ENCODE measurements around the gene SLC17A4. TPM values are rescaled to one million over a fixed set of nuclear protein-coding genes. Genes with fewer than 3 reads are reported as not detected.

The SLC17A4 gene
- total RNA-seq, 2 donors from 2014 or later: not detected

DNA sequence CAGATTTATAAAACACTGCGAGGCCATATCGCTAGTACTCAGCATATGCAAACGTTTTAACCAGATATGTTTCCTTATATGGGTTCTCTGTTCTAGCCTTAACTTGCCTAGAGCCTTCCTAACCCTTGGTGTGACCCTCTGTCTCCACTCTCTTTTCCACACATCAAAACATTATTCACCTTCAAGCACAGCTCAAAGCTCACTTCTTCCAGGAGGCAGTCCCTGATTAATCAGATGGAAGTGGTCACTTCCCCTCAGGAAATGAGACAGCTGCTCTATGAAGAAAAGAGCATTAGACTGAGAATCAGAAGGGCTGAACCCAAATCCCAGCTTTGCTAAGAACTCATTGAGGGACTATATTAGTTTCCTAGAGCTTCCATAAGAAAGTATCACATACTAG lies 39.8 kb upstream of the SLC17A4 start:
- Histone ChIP-seq H3K4me1 (ENCODE audit: control insufficient read depth in 1 of 2, low read depth in 2 of 2) (no peaks in the 10 kb centered on the region), H3K36me3 (no peaks in the 10 kb centered on the region), H3K9me3 (no peaks in the 10 kb centered on the region), H3K27ac (no peak overlapping the region), H3K4me3 (no peak overlapping the region), H3K27me3 (replicated peaks; ENCODE audit: insufficient read depth) (no peaks in the 10 kb centered on the region)
- TF ChIP-seq, protein P1, sequence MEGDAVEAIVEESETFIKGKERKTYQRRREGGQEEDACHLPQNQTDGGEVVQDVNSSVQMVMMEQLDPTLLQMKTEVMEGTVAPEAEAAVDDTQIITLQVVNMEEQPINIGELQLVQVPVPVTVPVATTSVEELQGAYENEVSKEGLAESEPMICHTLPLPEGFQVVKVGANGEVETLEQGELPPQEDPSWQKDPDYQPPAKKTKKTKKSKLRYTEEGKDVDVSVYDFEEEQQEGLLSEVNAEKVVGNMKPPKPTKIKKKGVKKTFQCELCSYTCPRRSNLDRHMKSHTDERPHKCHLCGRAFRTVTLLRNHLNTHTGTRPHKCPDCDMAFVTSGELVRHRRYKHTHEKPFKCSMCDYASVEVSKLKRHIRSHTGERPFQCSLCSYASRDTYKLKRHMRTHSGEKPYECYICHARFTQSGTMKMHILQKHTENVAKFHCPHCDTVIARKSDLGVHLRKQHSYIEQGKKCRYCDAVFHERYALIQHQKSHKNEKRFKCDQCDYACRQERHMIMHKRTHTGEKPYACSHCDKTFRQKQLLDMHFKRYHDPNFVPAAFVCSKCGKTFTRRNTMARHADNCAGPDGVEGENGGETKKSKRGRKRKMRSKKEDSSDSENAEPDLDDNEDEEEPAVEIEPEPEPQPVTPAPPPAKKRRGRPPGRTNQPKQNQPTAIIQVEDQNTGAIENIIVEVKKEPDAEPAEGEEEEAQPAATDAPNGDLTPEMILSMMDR (IDR thresholded peaks at IDR 0.05): no peak
- no peak for ATAC-seq (ENCODE audit: insufficient number of reproducible peaks, low FRiP score, low read depth)
- no peak for DNase-seq (ENCODE audit: low spot score)

DNA sequence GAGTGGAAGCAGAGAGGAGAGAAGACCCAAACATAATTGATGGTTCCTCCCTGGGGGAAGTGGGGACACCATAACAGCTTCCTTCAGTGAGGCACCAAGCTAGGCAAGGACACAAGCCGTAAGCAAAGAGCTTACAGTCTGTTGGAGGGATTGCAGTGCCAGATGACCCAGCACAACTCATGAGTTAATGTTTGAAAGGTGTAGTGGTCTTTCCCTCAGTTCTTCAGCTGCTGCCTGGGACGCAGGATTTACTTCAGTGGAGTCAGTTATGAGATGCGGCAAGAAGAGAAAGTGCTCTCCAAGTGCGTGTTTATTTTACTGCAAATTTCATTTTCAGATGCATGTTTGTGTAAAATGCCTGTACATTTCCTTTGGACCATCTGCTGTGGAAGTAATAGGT lies 38.7 kb upstream of the SLC17A4 start:
- no peak overlapping the region for H3K27ac ChIP-seq
- TF ChIP-seq, protein P1 (IDR thresholded peaks at IDR 0.05): no peak
- DNase-seq (ENCODE audit: low spot score): no peak
- no peaks in the 10 kb centered on the region for H3K9me3 ChIP-seq
- no peak for ATAC-seq (ENCODE audit: insufficient number of reproducible peaks, low FRiP score, low read depth)
- no peaks in the 10 kb centered on the region for H3K4me1 ChIP-seq (ENCODE audit: control insufficient read depth in 1 of 2, low read depth in 2 of 2)
- no peaks in the 10 kb centered on the region for H3K36me3 ChIP-seq
- H3K4me3 ChIP-seq: no peak overlapping the region
- H3K27me3 ChIP-seq (replicated peaks; ENCODE audit: insufficient read depth): no peaks in the 10 kb centered on the region

DNA sequence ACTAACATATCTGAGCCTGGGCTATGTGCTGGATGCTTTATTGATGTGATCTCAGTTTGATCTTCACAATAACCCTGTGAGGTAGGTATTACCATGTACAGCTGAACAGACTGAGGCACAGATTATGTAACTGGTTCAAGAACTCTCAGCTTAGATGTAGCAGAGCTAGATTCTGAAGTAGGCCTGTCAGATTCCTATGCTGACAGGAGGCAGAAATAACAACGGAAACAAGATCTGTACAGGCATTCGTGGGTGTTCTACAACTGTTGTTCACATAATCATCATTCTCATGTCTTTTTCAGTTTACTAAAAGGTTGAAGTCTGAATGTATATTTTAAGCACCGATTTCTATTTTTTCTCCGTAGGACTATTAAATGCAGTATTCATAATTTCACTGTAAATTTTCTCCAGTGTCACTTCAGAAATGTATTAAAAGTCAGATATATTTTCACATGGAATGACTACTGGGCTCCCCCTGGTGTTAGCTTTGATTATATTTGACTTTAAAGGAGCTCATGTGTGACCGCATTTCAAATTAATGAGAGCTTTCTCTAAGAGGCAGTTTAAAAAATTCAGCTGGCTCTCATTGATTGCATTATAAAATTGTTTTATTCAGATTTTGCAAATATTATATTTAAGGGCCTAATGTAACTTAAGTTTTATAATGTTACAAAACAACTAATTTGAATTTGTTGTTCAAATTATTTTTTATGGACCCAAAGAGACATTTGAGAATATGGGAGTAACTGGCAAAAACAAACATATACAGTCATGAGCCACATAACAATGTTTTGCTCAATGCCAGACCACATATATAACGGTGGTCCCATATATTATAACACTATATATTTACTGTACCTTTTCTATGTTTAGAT lies 36.4 kb upstream of the SLC17A4 start:
- no peaks in the 10 kb centered on the region for H3K4me1 ChIP-seq (ENCODE audit: control insufficient read depth in 1 of 2, low read depth in 2 of 2)
- no peaks in the 10 kb centered on the region for H3K27me3 ChIP-seq (replicated peaks; ENCODE audit: insufficient read depth)
- no peak for DNase-seq (ENCODE audit: low spot score)
- H3K27ac ChIP-seq: no peak overlapping the region
- ATAC-seq (ENCODE audit: insufficient number of reproducible peaks, low FRiP score, low read depth): no peak
- H3K4me3 ChIP-seq: no peak overlapping the region
- TF ChIP-seq, protein P1 (IDR thresholded peaks at IDR 0.05): peak; percentile 57
- no peaks in the 10 kb centered on the region for H3K36me3 ChIP-seq
- no peaks in the 10 kb centered on the region for H3K9me3 ChIP-seq

DNA sequence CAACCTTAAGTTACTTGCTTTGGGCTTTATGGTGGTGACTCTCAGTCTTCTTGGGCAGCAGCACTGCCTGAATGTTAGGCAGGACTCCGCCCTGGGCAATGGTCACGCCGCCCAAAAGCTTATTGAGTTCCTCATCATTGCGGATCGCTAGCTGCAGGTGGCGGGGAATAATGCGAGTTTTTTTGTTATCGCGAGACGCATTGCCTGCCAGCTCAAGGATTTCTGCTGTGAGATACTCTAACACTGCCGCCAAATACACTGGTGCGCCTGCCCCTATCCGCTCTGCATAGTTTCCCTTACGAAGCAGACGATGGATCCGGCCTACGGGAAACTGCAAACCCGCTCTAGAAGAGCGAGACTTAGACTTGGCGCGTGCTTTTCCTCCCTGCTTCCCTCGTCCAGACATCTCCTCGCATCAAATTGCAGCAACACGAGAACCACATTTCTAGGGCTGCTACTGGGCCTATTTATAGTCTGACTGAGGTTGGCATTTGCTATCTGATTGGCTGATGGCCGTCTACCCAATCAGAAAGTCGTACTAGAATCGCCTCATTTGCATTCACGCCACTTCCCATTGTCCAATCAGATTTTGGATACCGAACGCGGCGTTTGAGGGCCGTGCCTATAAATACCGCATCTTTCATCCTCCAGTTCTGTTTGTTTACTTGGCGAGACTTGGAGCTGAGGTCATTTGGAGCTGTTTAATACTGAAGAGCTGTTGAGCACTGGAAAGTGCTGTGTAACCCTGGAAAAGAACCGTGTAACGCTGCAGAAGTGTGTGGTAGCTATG lies 28.2 kb upstream of the SLC17A4 start:
- Histone ChIP-seq H3K36me3 (no peaks in the 10 kb centered on the region), H3K27ac (no peak overlapping the region), H3K4me1 (ENCODE audit: control insufficient read depth in 1 of 2, low read depth in 2 of 2) (peaks cover 0 to 7% of the 10 kb centered on the region in 2 donors), H3K27me3 (replicated peaks; ENCODE audit: insufficient read depth) (no peaks in the 10 kb centered on the region), H3K9me3 (no peaks in the 10 kb centered on the region), H3K4me3 (no peak overlapping the region)
- DNase-seq (ENCODE audit: low spot score) (no peak), ATAC-seq (ENCODE audit: insufficient number of reproducible peaks, low FRiP score, low read depth) (no peak)
- TF ChIP-seq, protein P1 (IDR thresholded peaks at IDR 0.05): no peak

DNA sequence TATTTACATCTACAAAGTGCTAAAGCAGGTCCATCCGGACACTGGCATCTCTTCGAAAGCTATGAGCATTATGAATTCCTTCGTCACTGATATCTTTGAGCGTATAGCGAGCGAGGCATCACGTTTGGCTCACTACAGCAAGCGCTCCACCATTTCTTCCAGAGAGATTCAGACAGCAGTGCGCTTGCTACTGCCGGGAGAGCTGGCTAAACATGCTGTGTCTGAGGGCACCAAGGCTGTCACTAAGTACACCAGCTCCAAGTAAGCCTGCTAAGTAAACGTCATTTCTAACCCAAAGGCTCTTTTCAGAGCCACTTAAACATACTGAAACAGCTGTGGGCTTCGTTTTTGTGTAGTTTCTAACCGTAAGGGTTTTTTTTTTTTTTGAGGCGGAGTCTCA lies 27.5 kb upstream of the SLC17A4 start:
- Histone ChIP-seq H3K4me3 (no peak overlapping the region), H3K27me3 (replicated peaks; ENCODE audit: insufficient read depth) (no peaks in the 10 kb centered on the region), H3K36me3 (no peaks in the 10 kb centered on the region), H3K27ac (no peak overlapping the region), H3K4me1 (ENCODE audit: control insufficient read depth in 1 of 2, low read depth in 2 of 2) (peaks cover 0 to 14% of the 10 kb centered on the region in 2 donors), H3K9me3 (no peaks in the 10 kb centered on the region)
- ATAC-seq (ENCODE audit: insufficient number of reproducible peaks, low FRiP score, low read depth) (no peak), DNase-seq (ENCODE audit: low spot score) (no peak)
- TF ChIP-seq, protein P1 (IDR thresholded peaks at IDR 0.05): no peak
